ENCODE measurements around the gene PRXL2A. TPM values are rescaled to one million over a fixed set of nuclear protein-coding genes. Genes with fewer than 3 reads are reported as not detected.

The PRXL2A gene
- total RNA-seq, 2 donors from 2014 or later, result 9.4 to 9.6 TPM

- H3K27me3 Mint-ChIP-seq, result no peaks in the 10 kb centered on the region
- no peak overlapping the region for H3K27ac Mint-ChIP-seq
- no peak overlapping the region for H3K4me3 Mint-ChIP-seq
- no peaks in the 10 kb centered on the region for H3K9me3 Mint-ChIP-seq
- H3K4me1 Mint-ChIP-seq, result no peaks in the 10 kb centered on the region
- H3K36me3 Mint-ChIP-seq (ENCODE audit: low read depth), result no peaks in the 10 kb centered on the region
- ATAC-seq (replicated peaks), result no peak
Measured at GRCh38 chr10:80400136-80400804, 8.1 kb upstream of the PRXL2A start.

DNA sequence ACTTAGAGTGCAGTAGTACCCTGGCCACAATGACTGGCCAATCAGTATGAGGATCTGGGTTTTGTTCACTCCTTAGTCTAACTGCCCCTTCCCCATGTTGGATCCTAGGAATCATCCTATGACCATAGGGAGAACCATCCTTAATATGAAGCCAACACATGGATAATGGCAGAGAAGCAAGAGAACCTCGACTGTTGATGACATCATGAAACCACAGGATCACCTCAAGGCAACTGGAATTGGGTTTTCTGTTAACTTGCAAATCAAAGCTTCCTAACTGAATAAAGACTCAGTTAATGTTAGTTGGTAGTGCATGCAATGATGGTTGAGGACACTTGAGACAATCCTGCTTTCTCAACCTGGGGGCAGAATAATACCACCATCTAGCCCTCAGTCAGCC lies 3.3 kb upstream of the PRXL2A start:
- Mint-ChIP-seq H3K27ac (no peak overlapping the region), H3K36me3 (ENCODE audit: low read depth) (peaks cover 7% of the 10 kb centered on the region), H3K27me3 (no peaks in the 10 kb centered on the region), H3K4me1 (peaks cover 8% of the 10 kb centered on the region), H3K9me3 (no peaks in the 10 kb centered on the region), H3K4me3 (no peak overlapping the region)
- no peak for ATAC-seq (replicated peaks)

GRCh38 chr10:80405626-80406025 lies 2.7 kb upstream of the PRXL2A start:
- ATAC-seq (replicated peaks), result no peak
- Mint-ChIP-seq H3K4me3 (no peak overlapping the region), H3K9me3 (no peaks in the 10 kb centered on the region), H3K36me3 (ENCODE audit: low read depth) (peaks cover 7% of the 10 kb centered on the region), H3K27me3 (no peaks in the 10 kb centered on the region), H3K27ac (no peak overlapping the region), H3K4me1 (peaks cover 8% of the 10 kb centered on the region)

DNA sequence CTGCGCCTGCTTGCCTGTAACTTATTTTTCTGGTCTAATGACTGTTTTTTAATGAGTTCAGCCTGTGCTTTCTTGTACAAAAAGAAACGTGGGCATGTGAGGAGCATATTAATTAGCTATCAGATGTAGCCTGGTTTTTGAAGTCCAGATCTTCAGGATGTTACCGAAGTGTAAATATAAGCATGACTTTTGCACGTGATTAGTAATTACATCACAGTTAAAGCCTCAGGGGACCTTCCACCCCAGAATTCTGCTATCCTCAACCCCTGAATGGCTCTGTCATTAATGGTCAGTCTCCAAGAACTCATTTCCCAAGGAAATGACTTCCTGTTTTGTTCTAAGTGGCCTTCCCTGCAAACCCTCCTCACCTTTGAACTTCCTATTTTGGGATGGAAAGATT lies 2.1 kb upstream of the PRXL2A start:
- no peaks in the 10 kb centered on the region for H3K27me3 Mint-ChIP-seq
- H3K27ac Mint-ChIP-seq, result no peak overlapping the region
- H3K4me3 Mint-ChIP-seq, result no peak overlapping the region
- H3K9me3 Mint-ChIP-seq, result no peaks in the 10 kb centered on the region
- ATAC-seq (replicated peaks), result no peak
- H3K4me1 Mint-ChIP-seq, result peaks cover 8% of the 10 kb centered on the region
- H3K36me3 Mint-ChIP-seq (ENCODE audit: low read depth), result peaks cover 7% of the 10 kb centered on the region

GRCh38 chr10:80407812-80408241 lies 524 bp upstream of the PRXL2A start:
- Mint-ChIP-seq H3K9me3 (no peaks in the 10 kb centered on the region), H3K4me1 (peaks cover 14% of the 10 kb centered on the region), H3K4me3 (peak overlapping the region; percentile 87), H3K27me3 (no peaks in the 10 kb centered on the region), H3K27ac (peak overlapping the region; percentile 91), H3K36me3 (ENCODE audit: low read depth) (peaks cover 7% of the 10 kb centered on the region)
- peak; percentile 89 for ATAC-seq (replicated peaks)

- Mint-ChIP-seq H3K9me3 (no peaks in the 10 kb centered on the region), H3K4me3 (peak overlapping the region; percentile 87), H3K4me1 (peaks cover 18% of the 10 kb centered on the region), H3K36me3 (ENCODE audit: low read depth) (peaks cover 7% of the 10 kb centered on the region), H3K27ac (no peak overlapping the region), H3K27me3 (no peaks in the 10 kb centered on the region)
- ATAC-seq (replicated peaks), result no peak
Measured at GRCh38 chr10:80409121-80409520, 770 bp downstream of the PRXL2A start.

GRCh38 chr10:80410122-80410521 lies 1.8 kb downstream of the PRXL2A start:
- Mint-ChIP-seq H3K27ac (no peak overlapping the region), H3K4me3 (peak overlapping the region; percentile 87), H3K4me1 (peaks cover 18% of the 10 kb centered on the region), H3K36me3 (ENCODE audit: low read depth) (peaks cover 7% of the 10 kb centered on the region), H3K9me3 (no peaks in the 10 kb centered on the region), H3K27me3 (no peaks in the 10 kb centered on the region)
- ATAC-seq (replicated peaks), result no peak

DNA sequence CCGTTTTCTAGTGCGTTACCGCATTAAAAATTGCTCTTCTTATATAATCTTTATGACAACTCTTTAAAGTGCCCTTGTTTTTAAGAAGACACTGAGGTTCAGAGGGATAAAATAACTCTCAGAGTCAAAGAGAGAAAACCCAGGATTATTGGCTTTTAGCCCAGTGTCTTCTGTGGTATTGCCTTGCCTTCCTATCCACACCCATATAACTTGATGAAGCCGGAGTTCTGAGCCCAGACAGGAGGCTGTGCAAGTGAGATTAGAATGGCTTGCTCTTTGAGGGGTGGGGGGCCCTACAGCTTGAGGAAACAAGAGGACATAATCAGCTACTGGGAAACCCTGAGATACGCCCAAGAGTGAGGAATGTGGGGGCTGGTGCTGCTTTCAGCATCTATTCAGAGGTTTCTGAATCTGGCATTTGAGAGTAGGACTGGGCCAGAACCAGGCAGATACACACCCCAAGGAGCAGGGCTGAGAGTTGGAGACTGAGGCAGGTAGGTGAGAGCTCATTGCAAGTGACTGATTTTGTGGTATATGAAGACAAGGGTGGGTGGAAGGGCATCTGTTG lies 2.3 kb downstream of the PRXL2A start:
- Mint-ChIP-seq H3K9me3 (no peaks in the 10 kb centered on the region), H3K4me1 (peaks cover 18% of the 10 kb centered on the region), H3K36me3 (ENCODE audit: low read depth) (peaks cover 7% of the 10 kb centered on the region), H3K27me3 (no peaks in the 10 kb centered on the region), H3K27ac (no peak overlapping the region), H3K4me3 (no peak overlapping the region)
- ATAC-seq (replicated peaks), result no peak

DNA sequence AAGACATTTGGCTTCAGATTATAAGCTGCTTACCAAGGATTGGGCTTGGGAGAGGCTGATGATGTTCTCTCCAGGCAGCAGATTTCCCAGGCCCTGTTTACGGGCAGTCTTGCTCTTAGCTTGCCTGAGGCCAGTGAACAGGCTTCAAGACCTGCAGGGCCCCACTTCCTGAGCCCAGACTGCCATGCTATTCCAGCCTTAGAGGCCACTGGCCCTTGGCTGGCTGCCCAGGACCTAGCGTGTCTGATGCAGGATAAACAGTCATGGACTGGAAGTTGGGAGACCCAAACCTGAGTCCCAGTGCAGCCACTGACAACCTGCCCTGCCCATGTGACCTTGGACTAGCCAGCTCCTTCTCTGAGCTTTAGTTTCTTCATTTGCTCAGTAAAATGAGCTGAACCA lies 2.9 kb downstream of the PRXL2A start:
- no peak overlapping the region for H3K4me3 Mint-ChIP-seq
- peaks cover 7% of the 10 kb centered on the region for H3K36me3 Mint-ChIP-seq (ENCODE audit: low read depth)
- H3K9me3 Mint-ChIP-seq, result no peaks in the 10 kb centered on the region
- H3K27me3 Mint-ChIP-seq, result no peaks in the 10 kb centered on the region
- no peak for ATAC-seq (replicated peaks)
- H3K4me1 Mint-ChIP-seq, result peaks cover 18% of the 10 kb centered on the region
- H3K27ac Mint-ChIP-seq, result no peak overlapping the region

GRCh38 chr10:80411681-80412220 lies 3.4 kb downstream of the PRXL2A start:
- no peak for ATAC-seq (replicated peaks)
- Mint-ChIP-seq H3K4me3 (no peak overlapping the region), H3K9me3 (no peaks in the 10 kb centered on the region), H3K27ac (no peak overlapping the region), H3K4me1 (peaks cover 18% of the 10 kb centered on the region), H3K27me3 (no peaks in the 10 kb centered on the region), H3K36me3 (ENCODE audit: low read depth) (peaks cover 7% of the 10 kb centered on the region)

DNA sequence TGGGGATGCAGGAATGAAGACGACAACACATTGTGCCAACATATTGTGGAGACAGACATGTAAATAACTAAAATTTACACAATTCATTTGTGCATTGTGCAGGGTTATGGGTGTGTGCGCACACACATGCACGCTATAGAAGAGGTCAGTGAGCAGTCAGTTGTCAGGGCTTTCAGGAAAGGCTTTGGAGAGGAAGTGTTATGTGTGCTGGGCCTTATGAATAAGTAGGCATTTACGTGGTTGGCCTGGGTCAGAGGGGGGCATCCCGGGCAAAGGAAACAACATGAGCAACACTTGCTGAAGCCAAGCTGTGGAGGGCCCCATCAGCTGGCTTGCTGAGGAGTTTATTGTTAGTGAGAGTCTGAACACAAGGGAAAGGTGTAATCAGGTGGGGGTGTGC lies 4.1 kb downstream of the PRXL2A start:
- Mint-ChIP-seq H3K36me3 (ENCODE audit: low read depth) (peaks cover 7% of the 10 kb centered on the region), H3K27me3 (no peaks in the 10 kb centered on the region), H3K27ac (peak overlapping the region; percentile 2), H3K4me1 (peaks cover 16% of the 10 kb centered on the region), H3K4me3 (no peak overlapping the region), H3K9me3 (no peaks in the 10 kb centered on the region)
- ATAC-seq (replicated peaks), result no peak

GRCh38 chr10:80413271-80413996 lies 5.1 kb downstream of the PRXL2A start:
- Mint-ChIP-seq H3K9me3 (no peaks in the 10 kb centered on the region), H3K4me1 (peaks cover 11% of the 10 kb centered on the region)

GRCh38 chr10:80414142-80414895 lies 6.0 kb downstream of the PRXL2A start:
- ATAC-seq (replicated peaks), result no peak
- Mint-ChIP-seq H3K27me3 (no peaks in the 10 kb centered on the region), H3K36me3 (ENCODE audit: low read depth) (no peaks in the 10 kb centered on the region), H3K27ac (no peak overlapping the region), H3K9me3 (no peaks in the 10 kb centered on the region), H3K4me1 (peaks cover 11% of the 10 kb centered on the region), H3K4me3 (no peak overlapping the region)

More at GRCh38 chr10:80413271-80413996, 5.1 kb downstream of the PRXL2A start:
- H3K4me3 Mint-ChIP-seq, result no peak overlapping the region
- H3K27me3 Mint-ChIP-seq, result no peaks in the 10 kb centered on the region
- H3K27ac Mint-ChIP-seq, result peak overlapping the region; percentile 2
- ATAC-seq (replicated peaks), result no peak
- no peaks in the 10 kb centered on the region for H3K36me3 Mint-ChIP-seq (ENCODE audit: low read depth)

- Mint-ChIP-seq H3K27ac (no peak overlapping the region), H3K4me3 (no peak overlapping the region), H3K9me3 (no peaks in the 10 kb centered on the region), H3K27me3 (no peaks in the 10 kb centered on the region), H3K36me3 (ENCODE audit: low read depth) (no peaks in the 10 kb centered on the region), H3K4me1 (peaks cover 11% of the 10 kb centered on the region)
- no peak for ATAC-seq (replicated peaks)
Measured at GRCh38 chr10:80415734-80416478, 7.6 kb downstream of the PRXL2A start.

Data from activated T-helper 17 cell treated with anti-CD3 and anti-CD28 coated beads, Interleukin-2, amount 50 U/mL, for 72 hours (primary cell).